NK-92 (cell line): Measurements from ENCODE around the gene DAB1.

ENCODE experiments used
- DNase-seq: peaks from one replicate; lab custom pipeline; 2025; ENCODE audit not compliant: unreplicated experiment; lab: John Stamatoyannopoulos, UW

DAB1 gene

DNA sequence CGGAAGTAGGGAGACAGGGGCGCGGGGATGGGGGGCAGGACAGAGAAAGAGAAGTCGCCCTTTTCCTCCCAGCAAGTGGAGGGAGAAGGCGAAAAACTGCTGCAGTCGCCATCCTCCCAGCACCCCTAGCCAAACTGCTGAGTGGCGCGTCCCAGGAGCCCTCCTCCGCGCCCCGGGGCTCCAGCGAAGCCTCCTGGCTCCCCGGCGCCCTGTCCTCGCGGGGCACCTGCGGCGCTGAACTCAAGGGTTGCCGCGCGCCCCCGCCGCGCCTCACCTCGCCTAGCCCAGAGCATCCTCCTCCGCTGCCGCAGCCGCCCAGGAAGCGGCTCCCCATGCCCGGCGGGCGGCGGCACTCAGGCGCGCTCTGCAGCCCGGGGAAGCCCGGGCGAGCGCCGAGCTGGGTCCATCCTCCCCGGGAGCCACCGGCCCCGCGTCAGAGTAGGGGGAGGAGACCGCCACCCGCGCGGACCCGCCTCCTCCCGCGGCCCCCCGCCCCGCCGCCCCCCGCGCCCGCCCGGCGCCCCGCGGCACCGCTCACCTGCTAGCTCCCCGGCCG, at the start of gene DAB1:
TSS of gene DAB1 (minus strand) at position 405 of the 556 bp plus-strand sequence. CDS start 133,030 bp downstream, outside the sequence.
- DNase-seq, result no peak

DNA sequence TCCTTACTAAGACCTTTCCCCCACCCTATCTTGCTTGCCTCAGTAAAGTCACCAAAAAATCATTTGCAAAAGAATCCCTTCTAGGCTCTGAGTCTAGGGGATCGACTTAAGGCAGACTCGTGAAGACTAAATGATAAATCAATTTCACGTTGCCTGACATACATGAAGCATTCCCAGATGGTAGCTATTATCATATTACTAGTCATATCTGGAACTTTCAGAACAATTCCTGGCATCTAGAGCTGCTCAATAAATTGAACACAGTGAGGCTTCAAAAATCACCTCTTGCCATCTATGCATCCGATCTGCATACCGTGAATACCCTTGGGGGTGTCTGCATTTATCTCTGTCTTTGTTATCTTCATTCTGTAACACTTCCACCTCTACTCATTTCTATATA, 49.6 kb upstream of the DAB1 start:
- no peak for DNase-seq

DNA sequence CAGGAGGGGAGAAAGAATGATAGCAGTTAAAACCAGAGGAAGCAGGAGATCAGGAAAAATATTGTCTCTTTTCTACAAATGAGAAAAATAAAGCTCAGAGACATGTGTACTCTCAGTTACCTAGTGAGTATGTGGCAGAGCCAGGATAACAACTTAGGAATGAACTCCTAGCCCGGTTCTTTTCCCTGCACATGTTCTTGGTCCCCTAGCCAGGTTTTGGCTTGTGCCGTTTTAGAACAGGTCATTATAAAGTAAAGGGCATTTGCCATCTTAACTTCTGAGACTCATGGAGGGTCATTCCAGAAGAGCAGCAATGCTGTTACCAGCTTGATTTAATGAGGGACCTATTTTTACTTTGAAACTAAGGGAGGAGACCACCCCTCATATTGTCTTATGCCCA, 48.1 kb upstream of the DAB1 start:
- no peak for DNase-seq

DNA sequence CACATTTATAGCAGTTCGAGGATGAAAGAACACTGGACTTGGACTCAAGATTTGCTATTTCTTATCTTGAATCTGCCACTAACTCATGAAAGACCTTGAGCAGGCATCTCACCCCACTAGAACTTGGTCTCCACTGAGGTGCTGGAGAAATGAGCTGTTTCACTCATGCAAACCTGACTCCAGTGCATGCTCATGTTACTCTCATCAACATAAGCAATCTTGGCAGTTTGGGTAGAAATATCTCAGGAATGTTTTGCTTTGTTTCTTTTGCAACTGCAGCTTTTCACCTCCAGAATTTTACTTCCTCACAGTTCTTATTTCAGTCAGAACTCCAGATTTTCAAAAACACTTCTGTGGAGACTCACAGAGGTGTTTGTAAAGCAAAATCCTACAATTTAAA, 46.2 kb upstream of the DAB1 start:
- no peak for DNase-seq

DNA sequence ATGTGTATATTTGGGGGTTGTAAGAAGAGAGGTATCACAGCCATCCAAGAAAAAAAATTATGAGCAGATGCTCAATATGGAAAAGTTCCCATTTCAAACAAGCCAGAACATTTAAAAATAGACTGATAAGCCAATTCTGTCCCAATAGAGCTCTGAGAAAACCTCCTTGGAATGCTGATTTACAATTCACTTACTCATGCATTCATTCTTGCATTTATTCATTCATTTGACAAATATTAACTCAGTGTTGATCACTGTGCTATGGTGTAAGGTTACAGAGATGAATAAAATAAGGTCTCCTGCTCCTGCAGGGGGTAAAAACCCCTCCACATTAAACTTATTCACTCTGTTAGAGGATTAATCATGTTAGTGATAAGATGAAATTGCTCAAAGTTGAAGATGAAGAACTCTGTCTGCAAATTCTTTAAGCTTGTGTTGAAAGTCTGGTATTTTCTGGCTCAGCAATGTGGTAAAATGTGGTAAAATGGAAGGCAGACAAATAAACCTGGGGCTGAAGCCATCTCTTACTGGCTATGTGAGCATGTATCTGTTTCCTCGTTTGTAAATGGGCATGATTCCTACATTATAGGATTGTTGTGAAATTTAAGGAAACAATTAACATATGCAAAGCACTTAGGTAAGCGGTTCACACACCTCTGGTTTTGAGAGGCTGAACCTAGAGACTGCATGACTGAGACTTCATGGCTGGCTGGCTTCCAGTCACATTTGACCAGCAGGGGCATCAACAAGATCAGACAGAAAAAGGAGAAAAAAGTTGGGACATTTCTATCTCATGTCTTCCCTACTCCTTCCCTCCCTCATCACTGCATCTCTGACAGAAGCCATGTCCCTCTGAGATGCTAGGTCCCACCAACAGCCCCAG, 45.0 kb upstream of the DAB1 start:
- DNase-seq, result no peak

DNA sequence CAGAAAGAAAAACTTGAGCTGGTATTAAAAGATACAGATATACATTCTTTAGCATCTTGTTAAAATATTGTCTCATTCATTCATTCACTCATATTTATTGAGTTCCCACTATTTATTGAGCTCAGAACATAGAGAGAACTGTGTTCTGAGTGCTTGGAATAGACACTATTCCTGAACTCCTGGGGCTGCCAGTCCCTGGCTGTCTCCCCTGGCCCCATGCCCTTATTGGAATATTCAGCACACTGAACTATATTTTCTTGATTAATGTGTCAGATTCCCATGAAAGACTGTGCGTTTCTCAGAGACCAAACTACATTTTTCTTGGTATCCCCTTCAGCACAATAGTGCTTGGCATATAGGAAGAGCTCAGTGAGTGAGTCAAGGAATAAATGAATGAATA, 44.0 kb upstream of the DAB1 start:
- no peak for DNase-seq

DNA sequence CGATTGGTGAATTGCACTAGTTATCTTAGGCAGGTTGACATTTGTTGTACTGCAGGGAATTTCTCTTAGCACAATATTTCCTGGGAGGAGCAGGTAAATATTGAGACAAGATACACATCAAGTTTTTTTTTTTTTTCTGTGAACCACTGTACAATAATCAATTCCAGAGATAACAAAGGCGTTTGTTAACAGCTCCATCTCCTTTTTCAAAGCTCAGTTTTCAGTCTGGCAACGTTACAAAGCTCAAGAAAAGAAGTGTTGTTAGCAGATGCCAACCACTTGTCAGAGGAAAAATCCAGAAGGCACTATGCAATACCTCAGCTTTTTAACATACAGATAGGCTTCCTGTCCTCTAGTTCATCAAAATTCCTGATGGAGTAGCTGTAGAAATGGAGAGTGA, 40.9 kb upstream of the DAB1 start:
- DNase-seq, result no peak

DNA sequence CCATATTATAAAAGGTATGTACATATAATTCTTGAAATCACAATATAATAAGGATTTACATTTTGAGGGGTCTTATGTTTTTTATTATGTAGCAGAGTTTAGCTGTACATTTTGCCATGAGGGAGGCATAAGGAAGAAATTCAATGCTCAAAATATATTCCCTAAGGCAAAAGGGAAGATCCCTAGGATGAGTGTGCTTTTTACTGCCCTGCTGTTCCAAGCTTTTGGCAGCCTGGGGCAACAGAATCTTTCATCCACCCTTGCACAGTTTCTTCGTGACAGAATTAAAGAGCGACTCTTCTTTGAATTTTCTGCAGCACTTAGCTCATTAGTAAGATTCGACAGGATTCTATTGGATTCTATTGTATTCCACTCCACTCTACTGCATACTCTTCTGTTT, 39.5 kb upstream of the DAB1 start:
- no peak for DNase-seq

DNA sequence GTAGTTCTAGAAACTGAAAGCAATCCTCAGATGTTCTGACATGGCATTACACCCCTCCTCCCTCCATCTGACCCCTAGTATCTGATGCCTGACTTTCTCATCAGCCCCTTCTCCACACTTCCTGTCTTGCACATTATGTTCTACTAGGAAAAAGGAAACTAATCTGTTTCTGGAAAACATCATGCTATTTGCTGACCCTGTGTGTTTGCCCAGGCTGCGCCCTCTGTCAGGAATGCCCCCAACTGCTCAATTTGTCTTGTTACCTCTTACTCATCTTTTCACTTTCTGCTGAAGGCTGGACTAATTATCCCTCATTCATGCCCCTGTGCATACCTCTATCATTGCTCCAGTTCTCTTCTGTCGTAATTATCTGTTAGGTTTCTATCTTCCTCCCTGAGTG, 37.5 kb upstream of the DAB1 start:
- no peak for DNase-seq

DNA sequence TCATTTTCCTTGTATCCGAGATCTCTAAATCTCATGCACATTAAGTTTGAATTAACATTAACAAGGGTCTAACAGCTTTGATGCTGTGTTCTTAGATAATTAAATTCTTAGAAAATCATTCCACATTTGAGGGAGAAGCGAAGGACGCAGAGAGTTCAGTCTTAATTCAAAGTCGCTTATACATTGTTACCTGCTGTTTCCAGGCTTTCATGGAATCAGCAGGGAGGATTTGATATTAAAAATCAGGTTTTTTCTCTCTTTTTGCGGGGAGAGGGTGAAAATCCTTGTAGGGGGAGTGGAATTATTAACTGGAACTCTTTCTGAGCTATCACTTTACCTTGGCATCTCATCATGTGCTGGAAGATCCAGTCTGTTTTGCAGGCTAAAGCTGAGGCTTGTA, 27.7 kb upstream of the DAB1 start:
- no peak for DNase-seq

DNA sequence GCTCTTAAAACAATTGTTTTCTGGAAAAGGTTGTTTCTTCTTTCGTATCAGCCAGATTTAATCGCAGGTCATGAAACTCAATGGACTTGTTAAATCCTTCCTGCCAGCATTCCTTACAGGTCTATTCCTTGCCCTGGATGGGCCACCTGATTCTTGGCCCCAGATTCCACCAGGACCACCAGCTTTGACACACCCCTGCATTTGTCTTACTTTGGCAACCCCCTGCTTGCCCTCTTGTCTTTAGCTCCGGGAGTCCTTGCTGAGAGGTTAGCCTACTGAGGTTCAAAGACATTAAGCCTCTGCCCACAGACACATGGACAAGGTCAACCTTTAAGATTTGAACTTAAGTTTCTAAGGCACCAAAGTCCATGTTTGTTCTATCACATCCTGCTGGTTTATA, 27.1 kb upstream of the DAB1 start:
- DNase-seq, result no peak

DNA sequence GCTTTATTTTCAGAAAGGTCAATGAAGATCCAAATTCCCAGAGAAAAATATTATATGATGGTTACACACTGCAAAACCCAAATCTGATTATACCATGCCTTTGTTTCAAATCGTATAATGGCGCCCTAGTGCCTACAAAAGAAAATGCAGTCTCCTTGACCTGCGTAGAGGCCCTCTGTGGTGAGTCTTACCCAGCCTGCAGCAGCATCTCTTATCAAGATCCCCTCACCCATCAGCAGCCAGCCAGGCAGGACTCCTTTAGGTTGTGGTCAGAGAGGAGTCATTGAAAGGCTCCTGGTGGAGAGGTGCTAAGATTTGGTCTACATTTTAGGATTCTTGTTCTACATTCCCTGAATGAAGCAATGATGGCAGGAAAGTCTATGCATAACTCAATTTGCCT, 23.7 kb upstream of the DAB1 start:
- DNase-seq, result no peak

DNA sequence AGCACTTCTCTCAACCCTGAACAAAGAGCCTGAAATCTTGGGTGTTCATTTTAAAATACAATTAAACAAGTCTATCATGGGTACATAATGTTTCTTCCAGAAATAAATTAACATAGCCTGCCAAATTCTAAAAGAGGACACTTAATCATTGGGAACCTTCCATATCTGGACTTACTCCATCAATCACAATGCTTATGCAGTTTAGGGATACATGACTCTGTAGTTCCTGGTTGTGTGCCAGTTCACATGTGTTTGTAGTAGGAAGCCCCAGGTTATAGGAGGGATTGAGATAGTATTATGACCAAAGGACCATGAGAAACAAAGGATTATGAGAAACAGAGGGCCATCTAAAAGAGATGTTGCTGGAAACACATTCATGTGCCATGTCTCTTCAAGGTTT, 19.1 kb upstream of the DAB1 start:
- DNase-seq, result no peak

DNA sequence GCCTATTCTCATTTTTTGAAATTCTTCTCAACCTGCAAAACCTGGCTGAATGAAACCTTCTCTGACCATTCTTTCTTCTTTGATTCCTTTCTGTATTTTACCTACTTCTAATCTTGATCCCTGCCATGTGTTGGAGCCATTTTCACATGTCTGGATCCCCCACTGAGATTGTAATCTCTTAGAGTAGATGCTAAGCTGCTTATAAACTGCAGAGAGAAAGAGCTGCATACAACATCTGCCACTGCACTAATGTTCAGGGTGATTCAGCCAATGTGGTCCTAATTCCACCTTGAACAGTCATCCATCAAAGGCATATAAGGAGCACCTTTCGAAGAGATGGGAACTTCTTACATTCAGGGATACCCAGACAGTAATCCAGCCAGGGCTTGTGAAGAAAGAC, 16.2 kb upstream of the DAB1 start:
- no peak for DNase-seq

DNA sequence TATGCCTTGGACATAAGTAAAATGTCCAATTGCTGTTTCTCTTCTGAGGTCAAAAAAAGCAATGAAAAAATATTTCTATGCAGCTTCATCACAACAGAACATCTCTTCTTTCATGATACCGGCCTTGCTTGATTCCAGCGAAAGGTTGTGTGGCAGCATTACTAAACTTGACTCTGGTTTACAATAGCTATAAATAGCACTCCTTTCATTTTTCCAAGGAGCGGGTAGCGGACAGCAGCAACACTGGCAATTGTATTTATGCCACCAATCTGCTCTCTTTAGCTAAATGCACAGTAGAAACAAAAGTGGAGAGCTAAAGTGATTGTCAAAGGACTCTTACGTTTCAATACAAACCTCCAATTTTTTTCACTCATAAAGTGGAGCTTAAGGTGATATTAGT, 7.5 kb upstream of the DAB1 start:
- no peak for DNase-seq

DNA sequence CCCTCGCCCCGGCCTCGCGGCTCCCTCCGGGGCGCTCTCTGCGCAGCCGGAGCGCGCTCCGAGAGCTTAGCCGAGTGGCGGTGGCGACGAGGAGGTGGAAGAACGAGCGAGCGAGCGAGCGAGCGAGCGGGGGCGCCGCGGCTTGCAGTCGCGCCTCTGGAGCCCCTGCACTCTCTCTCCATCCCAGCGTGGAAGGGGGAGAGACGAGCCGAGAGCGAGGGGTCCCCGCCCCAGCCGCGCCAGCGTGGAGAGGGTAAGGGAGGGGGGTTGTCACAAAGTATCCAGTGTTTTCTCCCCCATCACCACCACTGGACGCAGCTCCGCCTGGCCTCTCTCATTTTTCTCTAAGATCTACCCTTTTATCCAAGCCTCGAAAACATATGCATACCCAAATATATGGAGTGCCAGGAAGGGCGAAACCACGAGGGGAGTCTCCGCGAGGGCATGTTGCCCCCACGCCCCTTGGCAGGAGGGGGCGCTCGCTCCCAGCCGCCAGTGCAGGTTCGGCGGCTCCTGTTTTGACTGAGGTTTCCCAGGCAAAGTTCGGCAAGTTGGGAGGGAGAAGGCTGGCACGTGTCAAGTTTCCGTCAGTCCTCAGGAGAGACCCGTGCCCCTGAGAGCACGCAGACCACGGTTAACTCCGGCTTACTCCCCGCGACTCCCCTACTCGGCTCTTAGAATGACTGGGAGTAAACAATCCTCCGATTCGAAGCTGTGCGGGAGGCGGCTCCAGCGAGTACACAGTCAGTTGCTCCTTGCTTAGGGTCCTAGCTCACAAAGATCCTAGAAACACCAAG, 569 bp upstream of the DAB1 start:
- DNase-seq, result no peak

DNA sequence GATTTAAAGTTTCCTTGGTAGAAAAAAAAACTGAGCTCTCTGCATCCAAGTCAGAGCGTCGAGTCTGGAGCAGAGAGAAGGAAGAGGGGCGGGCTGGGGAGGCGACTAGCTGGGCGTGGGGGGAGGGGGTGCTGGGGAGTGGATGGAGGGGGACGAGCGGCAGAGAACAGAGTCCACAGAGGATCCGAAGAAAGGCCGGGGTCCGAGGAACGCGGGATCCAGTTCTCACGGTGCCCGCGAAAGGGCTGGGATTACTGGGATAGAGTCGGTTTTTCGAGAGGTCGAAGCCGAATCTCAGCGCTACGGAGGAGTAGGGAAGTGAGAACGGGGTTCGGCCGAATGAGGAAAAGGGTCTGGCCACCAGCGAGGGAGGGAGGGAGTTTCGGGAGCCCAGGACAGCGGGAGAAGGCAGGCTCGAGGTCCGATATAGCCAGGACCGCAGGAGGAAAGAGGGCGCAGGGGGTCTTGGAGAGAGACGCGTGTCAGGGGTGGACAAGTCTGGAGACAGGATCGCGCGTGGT, 665 bp downstream of the DAB1 start:
- no peak for DNase-seq

DNA sequence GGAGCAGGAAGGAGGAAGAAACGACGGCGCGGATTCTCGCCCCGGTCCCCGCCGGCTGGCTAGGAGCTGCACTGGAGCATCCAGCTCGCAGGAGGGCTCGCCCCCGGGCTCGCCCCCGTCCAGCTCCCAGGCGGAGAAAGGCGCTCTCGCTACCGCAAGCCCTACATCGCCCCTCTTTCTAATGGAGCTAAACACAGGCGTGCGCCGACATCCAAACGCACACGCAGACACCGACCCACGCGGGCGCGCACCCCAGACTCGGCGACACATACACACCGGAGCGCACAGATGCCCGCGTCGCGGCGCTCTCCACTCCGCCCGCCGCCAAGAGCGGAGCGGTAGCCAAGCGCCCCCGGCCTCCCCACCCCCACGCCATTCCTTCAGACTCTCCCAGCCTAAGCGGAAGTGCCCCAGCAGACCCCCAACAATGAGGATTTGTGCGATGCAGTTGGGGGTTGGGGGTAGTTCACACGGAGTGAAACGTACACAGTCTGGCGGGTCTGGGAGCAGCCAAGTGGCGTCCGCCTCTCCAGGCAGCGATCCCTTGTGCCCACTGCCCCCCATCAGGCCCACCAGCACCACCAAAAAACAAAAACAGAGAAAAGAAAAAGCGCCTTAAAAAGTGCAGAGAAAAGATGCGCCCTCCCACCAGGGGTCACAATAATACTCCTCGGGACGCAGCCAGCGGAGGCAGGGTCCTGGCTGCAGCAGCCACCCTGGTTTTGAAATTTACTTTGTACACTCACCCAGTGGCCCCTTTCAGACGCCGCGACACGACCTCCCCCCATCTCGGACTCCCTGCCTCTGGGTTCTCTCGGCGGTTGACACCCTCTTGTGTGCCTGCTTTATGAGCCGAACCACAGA, 1.4 kb downstream of the DAB1 start:
- no peak for DNase-seq

DNA sequence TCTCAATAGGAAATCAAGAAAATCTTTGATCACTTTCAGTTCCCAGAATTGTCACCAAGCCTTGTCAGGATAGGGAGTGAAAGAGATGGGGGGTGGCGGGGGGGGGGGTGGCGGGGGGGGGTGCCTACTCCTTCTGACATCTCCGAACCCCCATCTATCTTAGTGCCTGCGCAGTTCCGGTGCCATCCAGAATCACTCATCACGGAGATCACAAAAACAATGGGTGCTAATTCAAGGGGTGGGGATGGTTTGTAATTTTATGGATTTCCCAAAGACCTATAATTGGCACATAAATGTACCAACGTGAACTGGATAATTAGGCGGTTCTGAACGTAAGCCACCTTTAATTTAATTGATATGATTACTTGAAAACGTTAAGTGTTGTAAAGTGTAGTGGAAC, 2.1 kb downstream of the DAB1 start:
- DNase-seq, result no peak

DNA sequence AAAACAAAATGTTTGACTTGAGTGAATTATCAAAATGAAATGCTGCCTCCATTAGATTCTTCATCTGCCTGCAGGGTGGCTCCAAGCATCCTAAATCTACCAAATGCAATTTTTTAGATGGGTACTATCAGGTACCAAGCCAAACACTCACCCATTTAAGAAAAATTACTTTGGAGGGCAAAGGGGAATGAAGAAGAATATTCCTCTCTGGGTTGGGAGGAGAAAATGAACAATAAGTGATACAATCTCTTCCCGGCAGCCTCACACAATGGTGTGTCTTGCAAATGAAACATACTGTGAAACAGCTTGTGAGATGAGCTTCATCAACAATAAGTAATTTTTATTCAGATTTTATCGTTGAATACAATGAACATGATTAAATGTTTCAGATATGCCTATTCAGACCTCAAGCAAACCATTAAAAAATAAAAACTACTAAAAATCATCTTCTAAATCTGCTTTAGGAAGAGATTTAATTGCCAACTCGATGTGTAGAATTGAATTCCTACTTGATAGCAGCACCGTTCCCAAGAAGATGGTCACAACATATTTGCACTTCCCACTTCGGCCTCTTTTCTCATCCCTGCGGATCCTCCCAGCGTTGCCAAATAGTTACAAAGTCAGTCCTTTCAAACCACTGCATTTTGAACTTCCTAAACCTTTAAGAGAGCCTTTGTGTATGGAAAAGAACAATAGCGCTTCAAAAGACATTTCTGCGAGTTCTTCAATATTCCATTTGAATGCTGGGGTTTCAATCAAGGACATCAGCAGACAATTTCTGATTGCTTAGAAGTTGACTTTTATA, 2.7 kb downstream of the DAB1 start:
- DNase-seq, result no peak
